SK-N-MC (cell line): ENCODE data around the gene WDR33.

Experiments
- EZH2 ChIP-seq: fragments of 200-600 bp; sonication (generic); IDR thresholded peaks from one replicate; pipeline ENCODE4 v1.6.1; 2017; ENCODE audit warnings: antibody characterized with exemption
- POLR2AphosphoS5 ChIP-seq: IDR thresholded peaks from 2 replicates; pipeline ENCODE4 v1.6.1; 2012; ENCODE audit warnings: mild to moderate bottlenecking, low read depth, low read length, borderline replicate concordance

- no peak for TF ChIP-seq EZH2
- TF ChIP-seq POLR2AphosphoS5, result no peak
Observed at GRCh38 chr2:127661072-127661649, 149.8 kb downstream of the WDR33 start.
